IMR-90 (cell line): Measurements from ENCODE around the gene DNM3. TPM values are rescaled to one million over a fixed set of nuclear protein-coding genes. Genes with fewer than 3 reads are reported as not detected.

Source experiments
- ATAC-seq: fragments of 200-7000 bp; cut with Tn5 transposase; 2 replicates; pipeline ENCODE4 v1.9.1; 2020; ENCODE audit warnings: low read depth, mild to moderate bottlenecking, moderate library complexity
- BruUV-seq: library from RNA; stranded (reverse); fragments of 400-500 nt; replicated peaks from 2 replicates; lab custom pipeline; 2021; lab: Mats Ljungman, UMichigan
- CTCF ChIA-PET: fragments of 300-600 bp; formaldehyde crosslinking; extraction: SDS; loops from one replicate; lab custom pipeline; 2021; ENCODE audit warnings: antibody characterized with exemption; lab: Yijun Ruan, JAX
- POLR2A ChIA-PET: fragments of 300-600 bp; sonication (Branson Sonifier 250); formaldehyde crosslinking; loops from one replicate; lab custom pipeline; 2022; ENCODE audit warnings: antibody characterized with exemption; ENCODE audit not compliant: unreplicated experiment; lab: Charles Lee
- DNase-seq: peaks from one replicate; pipeline ENCODE4 v3.0.0; 2013
- H2AFZ ChIP-seq: replicated peaks from 2 replicates; pipeline ENCODE3; 2013; ENCODE audit warnings: low read length, mild to moderate bottlenecking; ENCODE audit not compliant: poor library complexity
- H2AK5ac ChIP-seq: 2 replicates; pipeline ENCODE4 v1.6.1; 2013; ENCODE audit warnings: low read depth, low read length, inconsistent platforms
- H2AK9ac ChIP-seq: replicated peaks from 2 replicates; pipeline ENCODE3; 2013; ENCODE audit warnings: mild to moderate bottlenecking, low read depth, low read length, moderate library complexity; ENCODE audit not compliant: poor library complexity
- H2BK120ac ChIP-seq: 2 replicates; pipeline ENCODE4 v1.6.1; 2013; ENCODE audit warnings: low read depth, low read length, inconsistent platforms
- H2BK15ac ChIP-seq: 3 replicates; pipeline ENCODE4 v1.6.1; 2013; ENCODE audit warnings: low read depth, low read length, inconsistent platforms
- H2BK20ac ChIP-seq: 2 replicates; pipeline ENCODE4 v1.6.1; 2013; ENCODE audit warnings: low read depth, mild to moderate bottlenecking, inconsistent platforms, low read length, moderate library complexity
- H2BK5ac ChIP-seq: 2 replicates; pipeline ENCODE4 v1.6.1; 2013; ENCODE audit warnings: mild to moderate bottlenecking, low read depth, low read length, inconsistent platforms; ENCODE audit not compliant: poor library complexity, severe bottlenecking
- H3K14ac ChIP-seq: replicated peaks from 2 replicates; pipeline ENCODE4 v1.6.1; 2013; ENCODE audit warnings: low read depth, low read length, inconsistent platforms
- H3K18ac ChIP-seq: 2 replicates; pipeline ENCODE4 v1.6.1; 2013; ENCODE audit warnings: low read depth, low read length, control low read depth
- H3K23ac ChIP-seq: 2 replicates; pipeline ENCODE4 v1.6.1; 2013; ENCODE audit warnings: low read depth, low read length, inconsistent platforms
- H3K27ac ChIP-seq: 2 replicates; pipeline ENCODE4 v1.5.1; 2013; ENCODE audit warnings: mild to moderate bottlenecking, control low read depth, low read length; ENCODE audit not compliant: insufficient read depth
- H3K27me3 ChIP-seq: 2 replicates; pipeline ENCODE4 v1.6.1; 2013; ENCODE audit warnings: low read length; ENCODE audit not compliant: control insufficient read depth, insufficient read depth
- H3K36me3 ChIP-seq: 2 replicates; pipeline ENCODE4 v1.6.1; 2013; ENCODE audit warnings: low read length, mixed read lengths; ENCODE audit not compliant: control insufficient read depth, insufficient read depth
- H3K4ac ChIP-seq: 2 replicates; pipeline ENCODE4 v1.6.1; 2013; ENCODE audit warnings: low read depth, low read length, inconsistent platforms
- H3K4me1 ChIP-seq: 2 replicates; pipeline ENCODE4 v1.6.1; 2013; ENCODE audit warnings: low read length, mixed read lengths; ENCODE audit not compliant: control insufficient read depth, insufficient read depth
- H3K4me2 ChIP-seq: 2 replicates; pipeline ENCODE4 v1.6.1; 2013; ENCODE audit warnings: low read depth, mild to moderate bottlenecking, control low read depth, low read length, moderate library complexity
- H3K4me3 ChIP-seq: 2 replicates; pipeline ENCODE4 v1.5.1; 2013; ENCODE audit warnings: low read depth, mild to moderate bottlenecking, control low read depth, low read length, moderate library complexity; ENCODE audit not compliant: insufficient read depth
- H3K56ac ChIP-seq: 2 replicates; pipeline ENCODE4 v1.6.1; 2013; ENCODE audit warnings: low read length, inconsistent platforms; ENCODE audit not compliant: insufficient read depth; ENCODE audit errors: extremely low read depth
- H3K79me1 ChIP-seq, 2 experiments: 2 replicates each; pipeline ENCODE4 v1.6.1; 2013; ENCODE audit warnings: low read length in 2 of 2, inconsistent platforms in 1 of 2, low read depth in 1 of 2
- H3K9ac ChIP-seq: 2 replicates; pipeline ENCODE4 v1.6.1; 2013; ENCODE audit warnings: low read depth, low read length, control low read depth
- H3K9me1 ChIP-seq: 2 replicates; pipeline ENCODE4 v1.6.1; 2013; ENCODE audit warnings: low read length, inconsistent platforms; ENCODE audit not compliant: insufficient read depth
- H3K9me3 ChIP-seq: 2 replicates; pipeline ENCODE4 v1.6.1; 2013; ENCODE audit warnings: low read length; ENCODE audit not compliant: control insufficient read depth, insufficient read depth
- H4K20me1 ChIP-seq: 2 replicates; pipeline ENCODE4 v1.6.1; 2013; ENCODE audit warnings: low read length, inconsistent platforms; ENCODE audit not compliant: insufficient read depth
- H4K5ac ChIP-seq: 2 replicates; pipeline ENCODE4 v1.6.1; 2013; ENCODE audit warnings: mild to moderate bottlenecking, low read depth, low read length, control low read depth
- H4K8ac ChIP-seq, 2 experiments: 2 replicates each; pipeline ENCODE4 v1.6.1; 2013; ENCODE audit warnings: low read depth in 2 of 2, low read length in 2 of 2, control low read depth in 1 of 2, inconsistent platforms in 1 of 2
- H4K91ac ChIP-seq: 2 replicates; pipeline ENCODE4 v1.6.1; 2013; ENCODE audit warnings: low read depth, low read length, inconsistent platforms; ENCODE audit not compliant: insufficient read depth
- FOS ChIP-seq: fragments of 150-350 bp; IDR thresholded peaks from 2 replicates; pipeline ENCODE4 v1.6.1; 2016; ENCODE audit warnings: low read depth, low read length
- MXI1 ChIP-seq: IDR thresholded peaks from 2 replicates; pipeline ENCODE4 v1.6.1; 2012; ENCODE audit warnings: low read depth, mild to moderate bottlenecking, low read length, moderate library complexity, borderline replicate concordance
- NFE2L2 ChIP-seq: fragments of 150-350 bp; IDR thresholded peaks from 2 replicates; pipeline ENCODE4 v1.6.1; 2016; ENCODE audit warnings: low read depth, mild to moderate bottlenecking, low read length
- RFX5 ChIP-seq: IDR thresholded peaks from 2 replicates; pipeline ENCODE4 v1.8.0; 2012; ENCODE audit warnings: low read depth, mild to moderate bottlenecking, low read length, moderate library complexity
- SMC3 ChIP-seq: fragments of 150-350 bp; IDR thresholded peaks from 2 replicates; pipeline ENCODE4 v1.6.1; 2016; ENCODE audit warnings: low read depth, mild to moderate bottlenecking, antibody characterized with exemption, low read length, moderate library complexity
- WGBS, 2 experiments: methylation state at CpG; one replicate each; pipeline versions ENCODE4 v1.1.5 to v1.1.7; 2013; ENCODE audit warnings: missing lambda C conversion rate in 2 of 2; ENCODE audit not compliant: insufficient read length in 1 of 2; ENCODE audit errors: extremely low coverage in 2 of 2; 5-methylcytosine and 5-hydroxymethylcytosine counted together
- dilution Hi-C: fragments of 300-500 bp; cut with HindIII; formaldehyde crosslinking; loops from one replicate; pipeline ENCODE4 v1.14.3; 2018; ENCODE audit warnings: low sequenced_read_pairs; ENCODE audit not compliant: unreplicated experiment
- in situ Hi-C: fragments of 300-500 bp; cut with MboI; formaldehyde crosslinking; loops from 3 replicates; pipeline ENCODE4 v1.14.3; 2019; ENCODE audit warnings: low sequenced_read_pairs, inconsistent platforms, mixed read lengths
- intact Hi-C: fragments of 100-400 bp; cut with micrococcal nuclease; formaldehyde crosslinking; loops from 2 replicates; pipeline ENCODE4 v1.10.0; 2022
- polyA plus RNA-seq, 3 experiments: library from polyadenylated mRNA; depleted of rRNA; stranded (reverse); fragments of >200 nt; gene quantifications; 2 replicates each; pipeline ENCODE4 v1.2.3, GENCODE V29; 2012; ENCODE audit warnings: low replicate concordance in 1 of 3
- total RNA-seq: library from RNA; depleted of rRNA; stranded (reverse); fragments of >200 nt; gene quantifications from 2 replicates; pipeline ENCODE4 v1.2.3, GENCODE V29; 2012

DNM3 gene
- total and polyA plus RNA-seq, 2 of the 4 experiments (the other 2 are of a cell fraction): 0.36 TPM

GRCh38 chr1:172252321-172252720 lies 411.0 kb downstream of the DNM3 start:
- Histone ChIP-seq H3K4ac (no peak overlapping the region), H3K9me3 (no peaks in the 10 kb centered on the region), H3K27me3 (no peaks in the 10 kb centered on the region), H3K79me1 (no peaks in the 10 kb centered on the region), H4K20me1 (no peaks in the 10 kb centered on the region), H3K56ac (no peak overlapping the region), H3K4me1 (peaks cover 2% of the 10 kb centered on the region; the same call in 1 of the 2 replicates), H2AK9ac (no peak overlapping the region), H3K14ac (no peak overlapping the region), H4K8ac (no peak overlapping the region), H2BK15ac (no peak overlapping the region), H2AK5ac (no peak overlapping the region), H2BK5ac (no peak overlapping the region), H3K23ac (no peak overlapping the region), H2AFZ (no peak overlapping the region), H2BK120ac (no peak overlapping the region), H4K91ac (no peak overlapping the region), H3K27ac (no peak overlapping the region), H3K18ac (no peak overlapping the region), H3K36me3 (no peaks in the 10 kb centered on the region), H3K4me3 (no peak overlapping the region), H3K9me1 (no peaks in the 10 kb centered on the region; the same call in 1 of the 2 replicates), H4K5ac (no peak overlapping the region), H3K4me2 (no peak overlapping the region), H2BK20ac (no peak overlapping the region), H3K9ac (no peak overlapping the region)
- dilution Hi-C loops (no loop called here), intact Hi-C loops (no loop called here), in situ Hi-C loops (no loop called here)
- ATAC-seq (no peak), DNase-seq (no peak)
- CTCF ChIA-PET: no interaction called here
- POLR2A ChIA-PET: no interaction called here
- TF ChIP-seq RFX5 (no peak), SMC3 (no peak), FOS (no peak), NFE2L2 (no peak), MXI1 (no peak)
- BruUV-seq: no TSS peak
- WGBS, 2 experiments: no CpG with 5 or more reads among the region's 4 CpGs
